Erythroblast (primary cell): ENCODE measurements around the gene HAUS3.
"Not testable (repeated sequence)": the region's sequence is repeated elsewhere in the genome, so short reads cannot be mapped to it uniquely, and the experiment has no call there.

Experiments
- DNase-seq, 2 experiments: peaks; one replicate each; lab custom pipeline; 2025; lab: John Stamatoyannopoulos, UW
- GATA1 ChIP-seq: IDR thresholded peaks from 2 replicates; pipeline ENCODE4 v1.6.1; 2011; ENCODE audit warnings: low read depth, mild to moderate bottlenecking, control low read depth, low read length, moderate library complexity
- POLR2A ChIP-seq: IDR thresholded peaks from 2 replicates; pipeline ENCODE4 v1.6.1; 2011; ENCODE audit warnings: mild to moderate bottlenecking, low read length

HAUS3 gene

GRCh38 chr4:2247128-2248043 lies 5.5 kb upstream of the HAUS3 start:
- DNase-seq: no peak
- TF ChIP-seq POLR2A (no peak), GATA1 (no peak)

DNA sequence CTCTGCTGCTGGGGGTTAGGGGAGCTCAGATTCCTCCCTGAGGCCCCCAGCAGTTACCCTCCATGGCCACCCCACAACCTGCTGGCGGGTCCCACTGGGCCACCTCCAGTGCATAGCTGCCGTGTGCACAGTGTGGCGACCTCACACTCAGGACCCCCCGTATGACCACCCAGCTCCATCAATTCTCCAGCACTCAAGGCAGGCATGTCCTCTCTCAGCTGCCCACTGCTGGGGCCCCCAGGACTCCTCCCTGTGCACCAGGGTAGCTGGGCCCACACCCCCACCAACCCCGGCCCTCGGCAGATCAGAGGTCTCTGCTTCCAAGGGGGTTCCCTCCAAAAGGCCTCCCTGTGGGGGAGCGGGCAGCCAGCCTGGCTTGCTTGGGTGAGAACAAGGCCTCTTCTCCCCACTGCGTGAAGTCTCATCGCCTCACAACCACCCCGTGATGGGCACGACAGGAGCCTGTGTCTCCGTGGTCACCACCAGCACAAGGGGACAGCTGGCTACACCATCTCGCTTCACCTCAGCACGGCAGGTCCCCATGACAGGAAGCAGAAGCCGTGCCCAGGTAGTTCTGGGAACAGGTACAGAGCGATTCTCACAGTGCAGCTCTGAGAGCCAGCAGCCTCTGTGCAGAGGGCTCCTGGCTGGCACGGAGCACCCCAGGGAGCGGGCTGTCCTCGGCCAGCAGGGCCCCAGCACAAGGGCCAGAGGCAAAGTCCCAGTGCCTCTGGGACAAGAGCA lies 4.6 kb upstream of the HAUS3 start:
- no peak for DNase-seq

GRCh38 chr4:2245787-2246275 lies 3.9 kb upstream of the HAUS3 start:
- TF ChIP-seq GATA1: no peak
- TF ChIP-seq POLR2A: no peak
- DNase-seq: no peak

More for the DNA sequence above, 4.6 kb upstream of the HAUS3 start:
- TF ChIP-seq GATA1: no peak
- TF ChIP-seq POLR2A: no peak

GRCh38 chr4:2245057-2245786 lies 3.3 kb upstream of the HAUS3 start:
- TF ChIP-seq GATA1: no peak
- TF ChIP-seq POLR2A: no peak
- no peak for DNase-seq

GRCh38 chr4:2243681-2244380 lies 1.9 kb upstream of the HAUS3 start:
- TF ChIP-seq GATA1 (no peak), POLR2A (no peak)
- peak; percentile 33 to 41 for DNase-seq

DNA sequence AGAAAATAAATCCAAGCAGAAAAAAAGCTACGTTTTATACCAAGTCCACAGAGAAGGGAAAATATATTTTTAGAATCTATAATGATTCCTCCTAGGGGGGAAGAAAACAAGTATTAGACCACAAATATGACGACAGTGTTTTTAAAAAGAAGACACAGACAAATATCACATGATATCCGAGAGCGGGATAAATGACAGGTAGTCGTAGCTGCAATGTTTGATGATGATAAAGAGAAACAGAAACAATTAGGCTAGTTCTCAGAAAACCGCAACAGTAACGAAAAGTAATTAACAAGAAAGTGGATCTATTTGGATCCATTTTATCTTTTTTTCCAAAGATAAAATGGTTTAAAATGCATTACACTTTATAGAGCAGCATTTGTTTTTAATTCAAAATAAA lies 918 bp downstream of the HAUS3 start:
- DNase-seq: peak in 1 of 2 experiments; percentile 58
- TF ChIP-seq GATA1: no peak
- TF ChIP-seq POLR2A: no peak

- TF ChIP-seq GATA1: no peak
- no peak for TF ChIP-seq POLR2A
- peak in 1 of 2 experiments; percentile 16 for DNase-seq
Measured at GRCh38 chr4:2236944-2237666, 4.8 kb downstream of the HAUS3 start.

DNA sequence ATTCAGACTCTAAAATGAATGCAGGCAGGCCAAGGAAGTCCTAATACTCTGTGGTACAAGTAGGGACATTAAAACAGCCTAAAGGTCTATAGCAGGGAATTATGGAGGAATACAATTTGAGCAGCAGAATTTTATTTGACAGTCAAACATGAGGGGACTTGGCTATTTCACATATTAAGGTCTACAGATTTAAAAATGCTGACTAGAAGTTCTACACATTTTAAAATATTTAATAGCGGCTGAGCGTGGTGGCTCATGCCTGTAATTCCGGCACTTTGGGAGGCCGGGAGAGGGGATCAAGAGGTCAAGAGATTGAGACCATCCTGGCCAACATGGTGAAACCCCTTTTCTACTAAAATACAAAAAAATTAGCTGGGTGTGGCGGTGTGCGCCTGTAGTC lies 10.8 kb downstream of the HAUS3 start:
- DNase-seq: no peak
- TF ChIP-seq POLR2A (no peak), GATA1 (no peak)

GRCh38 chr4:2226261-2226660 lies 15.7 kb downstream of the HAUS3 start:
- TF ChIP-seq GATA1 (no peak), POLR2A (no peak)
- no peak for DNase-seq

DNA sequence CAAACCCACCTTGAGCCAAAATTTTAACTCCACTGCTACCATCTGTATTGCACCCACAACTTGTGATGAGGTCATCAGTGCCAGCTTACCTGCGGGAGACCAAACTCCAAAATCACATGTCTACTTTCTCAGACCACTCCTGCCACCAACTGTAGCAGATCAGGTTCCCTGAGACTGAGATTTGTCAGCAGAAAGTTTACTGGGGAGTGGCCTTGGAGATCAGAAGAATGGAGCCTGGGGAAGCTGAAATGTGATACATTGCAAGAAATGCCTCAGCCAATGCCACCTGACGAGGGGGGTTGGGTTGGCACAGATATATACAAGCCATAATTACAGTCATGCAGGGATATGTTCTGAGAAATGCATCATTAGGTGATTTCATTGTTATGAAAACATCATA lies 19.1 kb downstream of the HAUS3 start:
- no peak for DNase-seq
- TF ChIP-seq POLR2A (no peak), GATA1 (no peak)

DNA sequence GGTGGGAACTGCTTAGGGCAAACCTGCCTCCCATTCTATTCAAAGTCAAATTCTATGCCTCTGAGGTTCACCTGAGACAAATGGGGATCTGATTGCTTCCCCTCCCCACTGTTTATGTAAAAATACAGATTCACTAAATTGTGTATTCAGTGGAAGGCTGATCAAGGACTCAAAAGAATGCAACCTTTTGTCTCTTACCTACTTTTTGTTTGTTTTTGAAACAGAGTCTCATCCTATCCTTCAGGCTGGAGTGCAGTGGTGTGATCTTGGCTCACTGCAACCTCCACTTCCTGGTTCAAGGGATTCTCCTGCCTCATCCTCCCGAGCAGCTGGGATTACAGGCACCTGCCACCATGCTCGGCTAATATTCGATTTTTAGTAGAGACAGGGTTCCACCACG lies 20.5 kb downstream of the HAUS3 start:
- DNase-seq: not testable (repeated sequence)

- DNase-seq: peak; percentile 64 to 84
- TF ChIP-seq POLR2A (no peak), GATA1 (no peak)
Measured at GRCh38 chr4:2220016-2220630, 21.8 kb downstream of the HAUS3 start.
